ENCODE data around the gene ZSCAN25.
"Not testable (repeated sequence)": the region's sequence is repeated elsewhere in the genome, so short reads cannot be mapped to it uniquely, and the experiment has no call there.

The ZSCAN25 gene

DNA sequence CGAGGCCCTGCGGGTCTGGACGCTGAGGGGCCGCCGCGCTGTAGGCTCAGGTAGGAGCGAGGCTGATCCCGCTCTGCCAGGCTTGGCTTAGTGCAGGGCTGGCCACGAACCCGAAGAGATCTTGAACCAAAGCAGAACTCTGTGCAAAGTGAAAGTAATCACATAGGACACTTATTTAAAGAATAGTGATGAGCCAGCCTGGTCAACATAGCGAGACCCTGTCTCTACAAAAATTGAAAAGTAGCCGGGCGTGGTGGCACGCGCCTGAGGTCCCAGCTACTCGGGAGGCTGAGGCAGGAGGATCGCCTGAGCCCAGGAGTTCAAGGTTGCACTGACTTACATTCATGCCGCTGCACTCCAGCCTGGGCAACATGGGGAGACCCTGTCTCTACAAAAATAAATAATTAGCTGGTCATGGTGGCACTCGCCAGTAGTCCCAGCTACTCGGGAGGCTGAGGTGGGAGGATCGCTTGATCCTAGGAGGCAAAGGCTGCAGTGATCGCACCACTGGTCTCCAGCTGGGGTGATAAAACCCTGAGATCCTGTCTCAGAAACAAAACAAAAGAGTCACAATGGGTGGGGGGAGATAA is 541 bp downstream of the ZSCAN25 start:
- DNase-seq (ENCODE audit: low read depth) = no peak

- DNase-seq (ENCODE audit: low read depth) = no peak
These were observed 2.0 kb downstream of the ZSCAN25 start for GRCh38 chr7:99618726-99619125.

DNA sequence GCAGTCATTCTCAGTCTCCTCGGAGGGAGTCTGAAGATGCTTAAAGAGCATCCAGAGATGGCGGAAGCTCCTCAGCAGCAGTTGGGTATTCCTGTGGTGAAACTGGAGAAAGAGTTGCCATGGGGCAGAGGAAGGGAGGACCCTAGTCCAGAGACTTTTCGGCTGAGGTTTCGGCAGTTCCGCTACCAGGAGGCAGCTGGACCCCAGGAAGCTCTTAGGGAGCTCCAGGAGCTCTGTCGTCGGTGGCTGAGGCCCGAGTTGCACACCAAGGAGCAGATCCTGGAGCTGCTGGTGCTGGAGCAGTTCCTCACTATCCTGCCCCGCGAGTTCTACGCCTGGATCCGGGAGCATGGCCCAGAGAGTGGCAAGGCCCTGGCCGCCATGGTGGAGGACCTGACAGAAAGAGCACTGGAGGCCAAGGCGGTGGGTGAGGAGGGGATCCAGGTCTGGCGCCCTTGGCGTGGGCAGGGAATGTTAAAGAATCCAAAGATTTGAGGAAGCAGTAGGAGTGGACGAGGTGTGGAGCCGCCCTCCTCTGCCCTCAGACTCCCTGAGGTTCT is 2.9 kb downstream of the ZSCAN25 start:
- DNase-seq (ENCODE audit: low read depth) = no peak

DNA sequence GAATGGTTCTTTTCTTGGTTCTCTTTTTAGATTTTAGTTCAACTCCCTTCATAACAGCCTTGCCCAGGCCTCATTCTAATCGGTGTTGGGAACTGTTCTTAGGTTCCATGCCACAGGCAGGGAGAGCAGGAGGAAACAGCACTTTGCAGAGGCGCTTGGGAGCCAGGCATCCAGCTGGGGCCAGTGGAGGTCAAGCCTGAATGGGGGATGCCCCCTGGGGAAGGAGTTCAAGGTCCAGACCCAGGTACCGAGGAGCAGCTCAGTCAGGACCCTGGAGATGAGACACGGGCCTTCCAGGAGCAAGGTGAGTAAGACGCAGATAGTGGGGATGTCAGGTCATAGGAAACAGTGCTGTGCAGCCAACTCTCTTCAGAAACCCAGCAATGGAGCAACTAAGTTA is 4.5 kb downstream of the ZSCAN25 start:
- DNase-seq (ENCODE audit: low read depth) = no peak

- no peak for DNase-seq (ENCODE audit: low read depth)
These were observed 5.8 kb downstream of the ZSCAN25 start for GRCh38 chr7:99622596-99622995.

DNA sequence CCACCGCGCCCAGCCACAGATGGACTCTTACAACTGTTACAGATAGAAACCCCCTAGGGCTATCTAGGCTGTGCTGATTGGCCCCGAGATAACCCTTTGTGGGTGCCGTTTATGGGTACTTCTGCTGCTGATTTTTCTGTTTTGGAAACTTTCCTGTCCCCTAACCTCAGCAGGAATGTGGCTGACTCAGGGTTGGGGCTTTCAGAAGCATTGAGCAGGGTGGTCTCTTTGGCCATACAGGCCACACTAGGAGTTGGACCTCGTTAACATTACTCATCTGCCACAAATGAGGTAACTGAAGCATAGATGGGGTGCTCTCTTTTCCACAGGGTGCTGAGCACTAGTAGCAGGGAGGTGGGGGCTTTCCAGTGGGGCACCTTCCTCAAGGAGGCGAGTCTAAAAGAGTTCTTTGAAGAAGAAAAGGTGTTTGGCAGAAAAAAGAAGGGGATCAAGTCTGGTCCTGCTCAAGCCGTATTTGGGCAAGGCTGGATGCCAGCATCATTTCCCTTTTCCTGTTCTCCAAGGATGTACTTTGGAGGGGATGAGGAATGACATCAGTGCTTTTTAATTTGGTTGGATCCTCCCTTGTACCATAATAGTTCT is 6.4 kb downstream of the ZSCAN25 start:
- DNase-seq (ENCODE audit: low read depth) = no peak

- DNase-seq (ENCODE audit: low read depth) = no peak
These were observed 7.1 kb downstream of the ZSCAN25 start for GRCh38 chr7:99623702-99624447.

DNA sequence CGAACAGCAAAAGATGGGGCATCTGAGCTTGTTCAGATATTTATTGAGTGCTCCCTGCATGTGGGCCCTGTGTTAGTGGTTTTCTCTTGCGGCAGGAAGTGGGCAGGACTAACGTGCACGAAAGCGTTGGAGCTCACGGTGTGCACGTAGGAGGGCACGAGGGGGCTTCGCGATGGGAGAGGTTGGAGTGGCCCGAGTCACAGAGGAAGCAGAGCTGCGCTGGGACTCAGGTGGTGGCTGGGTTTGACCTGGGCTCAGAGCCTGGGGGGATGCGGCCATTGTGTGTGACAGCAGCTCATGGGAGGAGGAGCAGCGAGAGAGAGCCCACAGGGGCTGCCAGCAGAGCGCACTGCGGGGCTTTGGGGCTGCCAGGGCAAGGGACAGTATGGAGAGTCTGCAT is 7.7 kb downstream of the ZSCAN25 start:
- no peak for DNase-seq (ENCODE audit: low read depth)

GRCh38 chr7:99625321-99625720 is 8.6 kb downstream of the ZSCAN25 start:
- no peak for DNase-seq (ENCODE audit: low read depth)

- no peak for DNase-seq (ENCODE audit: low read depth)
These were observed 9.2 kb downstream of the ZSCAN25 start for GRCh38 chr7:99625961-99626360.

DNA sequence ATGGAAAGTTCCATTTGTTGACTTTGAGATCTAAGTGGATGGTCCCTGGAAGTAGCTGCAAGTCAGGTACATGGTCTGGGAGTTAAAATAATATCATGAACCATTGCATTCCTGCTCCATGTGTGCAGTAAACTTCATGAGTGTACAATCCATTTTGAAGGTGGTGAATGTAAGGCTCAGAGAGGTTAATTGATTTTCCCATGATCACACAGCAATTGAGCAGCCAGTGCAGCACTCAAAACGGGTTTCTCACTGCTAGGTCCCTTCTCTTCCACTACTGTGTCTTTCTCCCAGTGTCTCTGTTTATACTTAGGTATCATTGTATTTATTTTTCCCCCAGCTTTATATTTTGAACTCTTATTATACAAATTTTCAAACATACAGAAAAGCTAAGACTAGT is 9.9 kb downstream of the ZSCAN25 start:
- DNase-seq (ENCODE audit: low read depth) = no peak

DNA sequence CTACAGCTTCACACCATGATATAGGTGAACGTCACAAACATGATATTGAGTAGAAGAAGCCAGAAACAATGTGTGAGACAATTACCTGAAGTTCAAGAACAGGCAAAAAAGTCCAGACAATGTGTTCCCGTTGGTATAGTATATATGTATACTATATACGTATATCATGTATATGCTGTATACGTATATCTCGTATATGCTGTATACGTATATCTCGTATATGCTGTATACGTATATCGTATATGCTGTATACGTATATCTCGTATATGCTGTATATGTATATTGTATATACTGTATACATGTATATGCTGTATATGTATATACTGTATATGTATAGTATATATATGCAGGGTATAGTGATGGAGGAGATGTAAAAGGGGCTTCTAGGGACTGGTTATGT is 10.8 kb downstream of the ZSCAN25 start:
- DNase-seq (ENCODE audit: low read depth) = no peak

GRCh38 chr7:99628471-99629465 is 12.0 kb downstream of the ZSCAN25 start:
- DNase-seq (ENCODE audit: low read depth) = no peak

DNA sequence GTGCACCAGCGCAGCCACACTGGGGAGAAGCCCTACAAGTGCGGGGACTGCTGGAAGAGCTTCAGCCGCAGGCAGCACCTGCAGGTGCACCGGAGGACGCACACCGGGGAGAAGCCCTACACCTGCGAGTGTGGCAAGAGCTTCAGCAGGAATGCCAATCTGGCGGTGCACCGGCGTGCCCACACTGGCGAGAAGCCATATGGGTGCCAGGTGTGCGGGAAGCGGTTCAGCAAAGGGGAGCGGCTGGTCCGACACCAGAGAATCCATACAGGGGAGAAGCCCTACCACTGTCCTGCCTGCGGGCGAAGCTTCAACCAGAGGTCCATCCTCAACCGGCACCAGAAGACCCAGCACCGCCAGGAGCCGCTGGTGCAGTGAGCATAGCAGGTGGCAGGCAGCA is 12.9 kb downstream of the ZSCAN25 start:
- no peak for DNase-seq (ENCODE audit: low read depth)

DNA sequence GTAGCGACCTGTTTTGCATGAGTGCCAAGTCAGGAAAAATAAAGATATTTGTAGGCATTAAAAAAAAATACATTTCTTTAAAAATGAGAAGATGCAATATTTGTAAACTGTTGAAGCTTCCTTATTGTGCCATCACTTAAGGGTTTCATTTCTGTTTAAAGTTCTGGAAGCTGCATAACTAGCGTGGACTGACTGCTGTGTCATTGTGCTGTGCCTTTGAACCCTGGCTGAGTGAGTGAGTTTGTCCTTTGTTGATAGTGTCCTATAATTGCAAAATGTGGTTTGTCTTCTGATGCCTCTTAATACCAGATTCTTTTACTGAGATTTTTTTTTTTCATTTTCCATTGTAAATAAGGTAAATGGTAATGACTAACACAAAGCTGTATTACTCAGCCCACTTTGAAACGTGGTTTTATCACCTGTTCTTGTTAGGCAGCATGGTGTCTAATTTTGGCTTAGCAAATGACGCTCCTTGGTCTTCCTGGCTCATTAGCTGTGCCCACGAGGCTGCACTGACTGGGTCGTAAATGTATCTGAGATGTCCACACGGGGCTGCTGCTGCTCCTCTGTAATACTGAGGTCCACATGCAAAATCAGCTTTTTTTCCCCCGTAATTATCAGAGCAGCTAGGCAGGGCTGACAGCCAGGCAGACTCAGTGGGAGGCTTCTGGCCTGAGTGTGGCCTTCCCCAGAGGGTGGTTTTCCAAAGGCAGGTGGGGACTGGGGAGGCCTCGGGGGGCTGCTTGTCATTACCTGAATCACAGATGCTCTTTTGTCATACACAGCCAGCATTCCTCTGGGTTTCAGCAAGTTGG is 14.8 kb downstream of the ZSCAN25 start:
- DNase-seq (ENCODE audit: low read depth) = no peak

- DNase-seq (ENCODE audit: low read depth) = not testable (repeated sequence)
These were observed 20.7 kb downstream of the ZSCAN25 start for GRCh38 chr7:99637414-99637813.

GRCh38 chr7:99638731-99639130 is 22.0 kb downstream of the ZSCAN25 start:
- no peak for DNase-seq (ENCODE audit: low read depth)

DNA sequence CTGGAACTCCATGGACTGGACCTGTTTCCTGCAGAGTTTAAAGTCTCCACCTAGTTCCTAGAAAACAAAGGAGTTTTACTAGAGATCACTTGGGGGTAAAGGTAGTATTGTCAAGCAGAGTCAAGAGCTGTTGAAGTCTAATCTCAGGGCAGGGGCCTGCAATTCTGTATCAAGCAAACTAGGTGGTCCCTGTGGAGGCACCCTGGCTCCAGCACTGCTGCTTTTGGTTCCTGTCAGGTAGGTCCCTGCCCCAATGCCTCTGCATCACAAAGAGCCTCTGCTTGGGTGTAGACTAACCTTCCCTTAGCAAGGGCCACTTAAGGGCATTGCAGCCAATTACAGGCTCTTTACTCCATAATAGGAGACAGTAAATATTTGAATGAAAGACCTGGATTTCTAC is 22.5 kb downstream of the ZSCAN25 start:
- DNase-seq (ENCODE audit: low read depth) = no peak

DNA sequence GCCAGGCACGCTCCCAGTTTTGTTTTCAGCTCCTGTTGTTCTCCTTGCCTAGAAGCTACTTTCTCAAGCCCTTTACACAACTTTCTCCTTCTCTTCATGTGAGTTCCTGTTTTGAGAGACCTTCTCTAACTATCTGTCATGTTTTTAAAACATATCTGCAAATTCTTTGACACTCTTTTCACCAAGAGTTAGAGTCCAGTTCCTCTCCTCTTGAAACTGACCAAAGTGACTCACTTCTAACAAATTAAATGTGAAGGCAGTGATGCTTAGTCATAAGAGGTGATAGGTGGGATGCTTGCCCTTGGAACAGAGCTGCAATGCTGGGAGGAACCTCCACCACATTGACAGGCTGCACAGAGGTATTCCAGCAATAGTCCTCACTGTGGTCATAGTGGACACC is 25.3 kb downstream of the ZSCAN25 start:
- DNase-seq (ENCODE audit: low read depth) = no peak

- DNase-seq (ENCODE audit: low read depth) = no peak
These were observed 26.7 kb downstream of the ZSCAN25 start for GRCh38 chr7:99643464-99643863.

DNA sequence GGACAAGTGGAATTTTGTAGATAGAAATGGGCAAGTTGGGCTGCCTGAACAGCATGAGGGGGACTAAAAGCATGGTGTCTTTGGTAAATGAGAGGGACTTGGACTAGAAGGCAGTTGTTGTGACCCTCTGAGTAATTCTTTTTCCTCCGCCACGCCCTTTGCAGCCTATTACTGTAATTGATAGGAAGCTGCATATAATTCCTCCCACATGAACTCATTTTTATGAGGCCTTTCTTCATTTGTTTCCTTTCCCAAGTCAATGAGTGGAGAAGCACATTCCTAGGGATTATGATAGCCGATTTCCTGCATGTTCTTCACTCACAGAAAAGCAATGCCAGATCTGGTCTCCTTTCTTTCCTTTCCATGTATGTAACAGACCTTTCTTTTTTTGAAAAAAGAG is 27.7 kb downstream of the ZSCAN25 start:
- DNase-seq (ENCODE audit: low read depth) = no peak
